HuH-7.5 (cell line): ENCODE data around the gene CPXM2.

Experiments
- DNase-seq: peaks from one replicate; pipeline ENCODE4 v3.0.0; 2011; ENCODE audit warnings: low spot score

Gene CPXM2

GRCh38 chr10:123847686-123848432, 43.7 kb downstream of the CPXM2 start:
- no peak for DNase-seq

GRCh38 chr10:123843835-123844234, 47.8 kb downstream of the CPXM2 start:
- no peak for DNase-seq

GRCh38 chr10:123842692-123843385, 48.8 kb downstream of the CPXM2 start:
- DNase-seq = no peak

GRCh38 chr10:123841560-123841959, 50.0 kb downstream of the CPXM2 start:
- DNase-seq = no peak

DNA sequence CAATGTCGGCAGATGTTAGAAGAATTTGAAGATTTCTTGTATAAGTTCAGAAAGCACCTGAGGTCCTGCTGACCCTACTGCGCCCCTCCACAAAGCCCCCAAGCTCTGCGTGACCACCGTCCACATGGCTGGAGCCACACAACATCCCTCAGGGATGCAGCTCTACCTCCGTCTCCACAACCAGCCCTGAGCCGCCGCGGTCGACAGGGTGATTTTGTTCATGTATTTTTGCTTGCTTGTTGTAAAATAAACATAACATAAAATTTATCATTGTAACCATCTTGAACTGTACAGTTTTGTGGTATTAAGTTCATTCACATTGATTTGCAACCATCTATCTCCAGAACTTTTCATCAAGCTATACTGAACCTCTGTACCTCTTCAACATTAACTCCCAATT, 50.5 kb downstream of the CPXM2 start:
- DNase-seq = no peak

GRCh38 chr10:123840714-123841113, 50.9 kb downstream of the CPXM2 start:
- DNase-seq = no peak

DNA sequence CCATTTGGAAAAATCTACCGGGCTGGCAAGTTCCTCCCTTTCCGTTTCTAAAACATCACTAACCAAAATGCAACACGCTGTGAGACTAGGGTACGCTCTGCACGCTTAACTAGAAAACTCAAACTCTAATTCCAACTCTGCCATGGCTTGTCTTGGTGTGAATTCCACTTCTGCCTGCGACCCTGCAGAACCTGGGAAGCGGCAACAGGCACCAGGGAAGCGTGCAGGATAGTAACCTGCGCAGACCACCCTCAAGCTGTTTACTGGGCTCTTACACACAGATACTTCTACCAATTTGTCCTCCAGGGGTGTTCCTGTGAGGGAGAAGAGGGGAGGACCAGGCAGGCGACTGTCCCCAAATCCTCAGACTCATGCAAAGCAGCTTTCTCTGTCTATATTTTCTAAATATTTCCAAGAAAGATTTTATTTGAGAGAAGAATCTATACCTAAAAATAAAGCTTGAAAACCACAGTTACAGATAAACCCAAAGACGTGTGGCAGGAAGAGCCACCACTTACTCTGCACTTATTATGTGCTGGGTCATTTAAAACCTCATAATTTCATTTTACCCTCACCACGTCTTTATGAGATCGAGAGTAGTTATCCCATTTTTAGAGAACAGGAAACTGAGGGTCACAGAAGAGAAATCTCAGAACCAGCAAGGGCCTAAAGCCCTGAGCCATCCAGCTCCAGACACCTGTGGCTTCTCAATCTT, 52.9 kb downstream of the CPXM2 start:
- no peak for DNase-seq

DNA sequence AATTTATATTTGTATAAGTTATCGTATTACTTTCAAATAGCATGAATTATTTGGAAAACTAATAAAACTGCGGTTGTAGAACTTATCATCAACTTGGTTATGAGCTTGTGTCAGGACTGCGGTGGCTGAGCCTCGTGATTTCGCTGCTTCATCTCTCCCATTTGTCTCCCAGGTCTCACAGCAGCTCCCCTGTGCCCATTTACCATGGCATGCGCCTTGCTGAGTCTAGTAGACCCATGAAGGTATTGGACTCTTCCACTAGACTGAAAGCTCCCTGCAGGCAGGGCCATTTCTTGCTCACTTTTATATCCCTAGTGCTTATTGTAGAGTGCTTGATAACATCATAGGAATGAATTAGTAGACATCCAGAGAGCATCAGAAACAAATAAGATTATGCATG, 53.9 kb downstream of the CPXM2 start:
- DNase-seq = no peak

- no peak for DNase-seq
Measured at GRCh38 chr10:123836418-123837145, 55.0 kb downstream of the CPXM2 start.

DNA sequence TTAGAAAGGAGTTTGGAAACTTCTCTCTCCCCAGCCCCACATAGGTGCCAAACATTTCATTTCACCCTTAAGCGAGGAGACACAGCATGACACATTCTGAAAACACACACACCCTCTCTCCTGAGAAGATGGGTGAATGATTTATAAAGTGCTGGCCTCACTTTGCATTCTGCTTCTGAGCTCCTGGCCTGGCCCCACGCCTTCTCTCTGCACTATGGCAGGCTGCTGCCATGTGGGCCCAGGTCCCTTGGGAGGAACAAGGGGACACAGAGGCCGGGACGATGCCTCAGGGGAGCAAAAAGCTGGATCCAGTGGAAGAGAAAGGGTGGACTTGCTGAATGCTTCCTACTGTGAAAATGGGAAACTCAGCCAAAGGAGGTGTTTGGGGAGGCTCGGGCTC, 56.0 kb downstream of the CPXM2 start:
- DNase-seq = no peak

- no peak for DNase-seq
Measured at GRCh38 chr10:123833170-123833850, 58.3 kb downstream of the CPXM2 start.

DNA sequence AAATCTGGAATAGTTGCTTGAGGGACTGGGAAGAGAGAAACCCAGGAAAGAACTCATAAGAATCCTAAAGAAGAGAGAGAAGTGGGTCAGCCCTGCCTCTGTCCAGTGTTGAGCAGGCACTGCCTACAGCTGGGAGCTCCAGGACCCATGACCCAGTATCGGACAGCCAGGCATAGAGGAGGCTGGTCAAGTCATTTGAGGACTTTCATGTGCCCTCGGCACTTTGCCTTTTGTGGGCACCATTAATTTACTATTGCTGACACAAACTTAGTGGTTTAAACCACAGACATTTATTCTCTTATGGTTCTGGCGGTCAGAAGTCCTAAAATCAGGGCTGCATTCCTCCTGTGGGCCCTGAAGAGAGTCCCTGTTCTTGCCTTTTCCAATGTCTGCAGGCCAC, 60.3 kb downstream of the CPXM2 start:
- no peak for DNase-seq

DNA sequence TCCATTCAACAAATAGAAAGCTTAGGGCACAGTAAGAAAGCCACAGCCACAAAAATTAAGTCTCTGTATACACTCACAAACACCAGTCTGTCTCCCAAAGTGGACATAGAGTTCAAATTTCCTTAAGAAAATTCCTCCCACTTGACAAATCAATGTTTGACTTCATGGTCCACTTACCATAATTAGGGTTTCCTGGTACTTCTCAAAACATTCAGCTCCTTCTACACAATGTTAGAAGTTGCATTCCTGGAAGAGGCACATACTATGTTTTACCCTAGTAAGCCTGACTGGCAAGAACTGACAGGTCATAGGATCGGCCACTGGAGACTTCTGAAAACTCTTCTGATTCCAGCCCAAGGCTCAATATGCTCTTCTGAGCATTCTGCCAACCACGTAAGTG, 70.5 kb downstream of the CPXM2 start:
- DNase-seq = no peak

DNA sequence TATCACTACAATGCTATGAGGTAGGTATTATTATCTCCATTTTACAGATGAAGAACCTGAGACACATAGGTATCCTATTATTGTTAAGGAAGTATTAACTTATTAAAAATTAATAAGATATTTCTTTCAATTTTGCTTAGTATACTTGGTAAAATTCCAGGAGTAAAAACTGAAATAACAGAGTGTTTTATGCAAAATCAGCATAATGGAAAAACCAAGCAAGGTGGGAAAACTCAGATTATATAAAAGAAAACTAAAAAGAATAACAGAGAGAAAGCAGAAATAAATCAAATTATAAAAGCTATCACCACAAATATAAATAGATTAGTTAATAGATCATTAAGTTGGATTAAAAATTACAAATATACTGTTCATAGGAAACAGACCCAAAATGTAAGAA, 82.0 kb downstream of the CPXM2 start:
- DNase-seq = no peak

- no peak for DNase-seq
Measured at GRCh38 chr10:123808906-123809305, 82.7 kb downstream of the CPXM2 start.

GRCh38 chr10:123808286-123808685, 83.3 kb downstream of the CPXM2 start:
- DNase-seq = no peak

GRCh38 chr10:123807444-123808035, 84.1 kb downstream of the CPXM2 start:
- DNase-seq = no peak

DNA sequence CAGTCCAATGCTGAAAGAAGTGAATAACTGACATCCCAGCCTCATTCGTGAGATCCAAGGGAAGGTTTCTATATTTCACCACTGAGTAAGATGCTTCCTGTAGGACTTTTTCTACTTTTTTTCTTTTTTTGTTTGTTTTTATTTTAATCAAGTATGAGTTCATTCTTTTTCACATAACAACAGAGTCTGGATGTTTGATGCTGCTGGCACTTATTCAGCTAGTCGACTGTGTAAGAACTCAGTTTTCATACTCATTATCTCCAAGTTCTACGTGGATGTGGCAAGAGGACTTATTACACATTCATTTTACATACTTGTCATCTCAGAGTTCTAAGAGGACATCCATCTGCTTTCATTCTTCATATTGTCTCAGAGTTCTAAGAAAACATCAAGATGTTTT, 86.9 kb downstream of the CPXM2 start:
- no peak for DNase-seq

GRCh38 chr10:123800821-123801220, 90.8 kb downstream of the CPXM2 start:
- no peak for DNase-seq

- DNase-seq = no peak
Measured at GRCh38 chr10:123800289-123800688, 91.3 kb downstream of the CPXM2 start.

DNA sequence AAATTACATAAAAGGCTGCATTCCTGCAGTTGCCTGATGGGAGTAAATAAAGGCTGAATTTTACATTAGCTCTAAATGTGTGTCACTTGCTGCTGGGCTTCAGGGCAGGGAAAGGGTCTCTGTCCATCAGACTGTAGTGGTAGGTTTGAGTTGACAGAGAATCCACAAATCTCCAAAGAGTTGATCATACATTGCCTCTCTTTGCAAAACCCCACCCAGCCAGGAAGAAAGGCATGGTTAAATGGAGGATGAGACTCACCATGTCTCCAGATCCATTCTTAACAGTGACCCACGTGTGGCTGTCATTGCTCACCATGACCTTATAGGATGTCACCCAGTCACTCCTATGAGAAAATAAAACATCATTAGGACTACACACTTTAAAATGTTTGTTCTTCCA, 92.8 kb downstream of the CPXM2 start:
- DNase-seq = no peak

DNA sequence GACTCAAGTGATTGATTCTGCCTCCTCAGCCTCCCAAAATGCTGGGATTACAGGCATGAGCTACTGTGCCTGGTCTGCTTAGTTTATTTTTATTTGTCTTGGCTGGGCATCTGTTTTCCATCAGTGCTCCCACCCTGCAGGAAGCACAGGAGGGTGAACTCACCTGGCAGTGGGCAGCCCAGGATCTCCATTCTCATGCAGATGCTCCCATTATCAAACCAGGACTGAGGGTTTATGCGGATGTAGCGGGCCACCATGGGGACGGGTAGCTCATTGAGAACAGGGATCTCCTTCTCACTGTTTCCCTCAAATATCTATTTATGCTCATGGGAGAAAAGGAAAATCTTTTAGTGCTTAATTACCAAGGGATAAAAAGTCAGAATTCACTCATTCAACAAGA, 93.8 kb downstream of the CPXM2 start:
- DNase-seq = no peak
